ENCODE data around the gene ENTPD6.
"Not testable (repeated sequence)": the region's sequence is repeated elsewhere in the genome, so short reads cannot be mapped to it uniquely, and the experiment has no call there.

ENTPD6 gene

GRCh38 chr20:25176184-25176583 lies 19.3 kb upstream of the ENTPD6 start:
- TF ChIP-seq POLR2A (IDR thresholded peaks at IDR 0.05; ENCODE audit: low read length) = no peak
- TF ChIP-seq GATA1 (IDR thresholded peaks at IDR 0.05; ENCODE audit: low read depth, low read length) = no peak
- no peak for DNase-seq

DNA sequence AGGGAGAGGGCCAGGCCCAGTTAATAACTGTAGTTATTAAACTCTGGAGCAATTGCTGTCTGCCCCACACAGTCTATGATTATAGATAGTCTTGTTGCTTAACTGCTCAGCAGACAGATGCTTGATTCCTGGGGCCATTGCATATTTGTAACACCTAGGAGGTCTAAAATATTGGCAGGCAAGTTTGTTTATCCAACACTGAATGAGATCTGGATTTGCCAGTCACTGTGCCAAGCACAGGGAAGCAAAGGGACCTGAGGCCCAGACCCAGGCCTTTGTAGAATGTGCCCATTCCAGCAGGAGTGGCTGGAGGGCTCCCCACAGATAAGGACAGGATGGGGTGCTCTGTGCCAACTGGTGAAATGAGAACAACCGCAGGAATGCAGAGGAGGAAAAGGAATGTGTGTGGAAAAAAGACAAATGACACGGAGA lies 17.6 kb upstream of the ENTPD6 start:
- no peak for DNase-seq
- no peak for TF ChIP-seq POLR2A (IDR thresholded peaks at IDR 0.05; ENCODE audit: low read length)

GRCh38 chr20:25178563-25179438 lies 16.7 kb upstream of the ENTPD6 start:
- peak; percentile 30 to 51 for DNase-seq
- TF ChIP-seq POLR2A (IDR thresholded peaks at IDR 0.05; ENCODE audit: low read length) = no peak
- no peak for TF ChIP-seq GATA1 (IDR thresholded peaks at IDR 0.05; ENCODE audit: low read depth, low read length)

- TF ChIP-seq POLR2A (IDR thresholded peaks at IDR 0.05; ENCODE audit: low read length) (no peak), GATA1 (IDR thresholded peaks at IDR 0.05; ENCODE audit: low read depth, low read length) (no peak)
- no peak for DNase-seq
Observed at GRCh38 chr20:25179439-25180089, 15.9 kb upstream of the ENTPD6 start.

- DNase-seq = not testable (repeated sequence)
Observed at GRCh38 chr20:25184391-25184790, 11.1 kb upstream of the ENTPD6 start.

- TF ChIP-seq POLR2A (IDR thresholded peaks at IDR 0.05; ENCODE audit: low read length) = no peak
- no peak for TF ChIP-seq GATA1 (IDR thresholded peaks at IDR 0.05; ENCODE audit: low read depth, low read length)
- no peak for DNase-seq
Observed at GRCh38 chr20:25187220-25187619, 8.3 kb upstream of the ENTPD6 start.

- no peak for TF ChIP-seq POLR2A (IDR thresholded peaks at IDR 0.05; ENCODE audit: low read length)
- no peak for TF ChIP-seq GATA1 (IDR thresholded peaks at IDR 0.05; ENCODE audit: low read depth, low read length)
- DNase-seq = peak in 1 of 2 experiments; percentile 14
Observed at GRCh38 chr20:25187635-25188034, 7.9 kb upstream of the ENTPD6 start.

GRCh38 chr20:25188218-25188617 lies 7.3 kb upstream of the ENTPD6 start:
- DNase-seq = peak; percentile 22 to 54
- TF ChIP-seq POLR2A (IDR thresholded peaks at IDR 0.05; ENCODE audit: low read length) (no peak), GATA1 (IDR thresholded peaks at IDR 0.05; ENCODE audit: low read depth, low read length) (no peak)

GRCh38 chr20:25191051-25191450 lies 4.5 kb upstream of the ENTPD6 start:
- no peak for TF ChIP-seq GATA1 (IDR thresholded peaks at IDR 0.05; ENCODE audit: low read depth, low read length)
- no peak for TF ChIP-seq POLR2A (IDR thresholded peaks at IDR 0.05; ENCODE audit: low read length)
- DNase-seq = peak; percentile 25 to 44

DNA sequence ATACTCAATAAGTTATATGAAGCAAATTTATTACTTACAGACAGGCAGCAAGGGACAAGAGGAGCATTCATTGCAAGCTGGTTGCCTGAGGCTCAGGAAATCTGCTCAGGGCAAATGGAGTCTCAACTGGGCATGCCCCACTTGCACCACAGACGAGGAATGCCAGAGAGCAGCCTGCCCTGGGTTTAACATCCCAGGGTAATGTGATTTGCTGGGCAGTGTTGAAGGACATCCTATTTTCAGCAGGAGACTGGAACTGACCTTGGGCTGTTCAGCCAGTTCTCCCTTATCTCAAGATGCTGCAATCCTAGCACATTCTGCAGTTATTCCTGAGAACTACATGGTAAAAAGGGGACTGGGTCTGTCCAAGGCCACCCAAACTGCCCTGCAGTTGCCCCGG lies 3.8 kb upstream of the ENTPD6 start:
- TF ChIP-seq GATA1 (IDR thresholded peaks at IDR 0.05; ENCODE audit: low read depth, low read length) (no peak), POLR2A (IDR thresholded peaks at IDR 0.05; ENCODE audit: low read length) (no peak)
- no peak for DNase-seq

DNA sequence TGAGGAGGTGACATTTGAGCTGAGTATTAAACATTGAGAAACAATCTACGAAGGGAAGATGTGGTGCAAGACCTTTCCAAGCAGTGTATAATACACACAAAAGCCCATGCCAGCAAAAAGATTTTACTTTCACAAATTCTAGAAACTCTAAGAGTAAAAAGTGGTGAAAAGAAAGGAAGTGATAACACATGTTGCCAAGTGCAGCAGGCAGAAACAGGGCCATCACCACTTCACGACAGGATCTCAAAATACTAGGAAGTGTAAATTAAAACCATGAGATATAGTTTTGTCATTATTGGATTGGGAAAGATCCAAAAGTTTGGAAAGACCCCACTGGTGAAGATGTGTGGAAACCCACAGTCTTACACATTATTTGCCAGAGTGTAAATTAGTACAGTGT lies 1.7 kb upstream of the ENTPD6 start:
- TF ChIP-seq POLR2A (IDR thresholded peaks at IDR 0.05; ENCODE audit: low read length) = no peak
- no peak for TF ChIP-seq GATA1 (IDR thresholded peaks at IDR 0.05; ENCODE audit: low read depth, low read length)
- no peak for DNase-seq

DNA sequence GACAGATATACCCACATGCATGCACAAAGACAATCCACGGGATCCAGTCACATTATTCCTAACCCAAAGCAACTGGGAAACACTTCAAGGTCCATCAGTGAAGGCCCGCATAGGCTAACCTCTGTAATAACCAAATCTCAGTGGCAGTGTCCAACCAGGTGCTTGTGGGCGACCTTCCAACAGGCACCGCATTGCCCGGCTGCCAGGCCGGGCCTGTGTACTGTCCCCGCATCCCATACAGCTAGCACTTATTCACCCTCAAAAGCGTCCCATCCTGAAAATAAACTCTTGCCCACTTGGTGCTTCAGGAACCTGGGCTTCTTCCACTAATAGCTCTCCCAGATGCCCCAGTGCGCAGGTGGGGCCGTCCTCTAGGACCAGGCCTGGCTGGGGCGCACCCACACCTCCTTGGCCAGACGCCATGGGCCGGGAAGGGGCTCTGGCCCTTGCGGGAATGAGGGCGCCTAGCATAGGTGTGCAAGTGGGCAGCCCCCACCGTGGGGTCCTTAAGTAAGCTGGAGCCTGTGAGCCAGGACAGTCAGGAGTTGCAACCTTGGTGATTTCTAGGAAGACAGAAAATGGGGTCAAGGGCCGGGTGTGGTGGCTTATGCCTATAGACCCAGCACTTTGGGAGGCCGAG lies 1.1 kb upstream of the ENTPD6 start:
- no peak for DNase-seq
- TF ChIP-seq GATA1 (IDR thresholded peaks at IDR 0.05; ENCODE audit: low read depth, low read length) = no peak
- TF ChIP-seq POLR2A (IDR thresholded peaks at IDR 0.05; ENCODE audit: low read length) = no peak

DNA sequence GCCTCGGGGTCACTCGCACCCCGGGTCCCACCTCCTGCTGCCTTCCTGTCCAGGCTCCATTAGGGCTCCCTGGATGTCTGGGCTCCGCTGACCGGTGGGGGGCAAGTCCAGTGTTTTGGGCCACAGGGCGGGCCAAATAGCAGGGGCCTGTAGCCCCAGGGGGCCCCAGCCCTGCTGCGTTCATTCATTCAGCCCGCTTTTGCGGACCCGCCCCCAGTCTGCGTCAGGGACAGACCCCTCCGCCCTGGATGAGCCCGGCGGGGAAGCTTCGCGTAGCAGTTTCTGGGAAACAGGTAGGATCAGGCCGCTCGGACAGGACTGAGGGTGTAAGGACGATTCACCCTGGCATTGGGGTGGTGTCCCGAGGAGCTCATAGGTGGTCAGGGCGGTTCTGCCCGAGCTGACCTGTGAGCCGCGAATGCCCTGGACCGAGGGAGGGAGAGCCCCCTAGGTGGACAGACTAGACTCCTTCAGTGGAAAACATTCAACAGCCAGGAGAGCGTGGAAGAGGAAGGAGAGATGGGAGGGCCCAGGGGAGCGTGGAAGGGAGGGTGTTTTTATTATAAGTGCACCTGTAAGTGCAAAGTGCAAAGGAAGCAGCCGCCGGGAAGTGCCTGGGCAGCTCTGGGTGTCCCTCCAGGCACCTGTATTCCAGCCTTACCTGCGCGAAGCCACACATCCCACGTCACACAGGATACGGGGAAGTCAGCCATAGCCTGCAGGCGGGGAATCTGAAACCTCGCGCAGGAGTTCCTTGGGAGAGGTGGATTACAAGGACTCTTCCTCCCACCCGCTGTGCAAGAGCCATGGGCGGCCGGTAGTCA lies 662 bp downstream of the ENTPD6 start:
- TF ChIP-seq GATA1 (IDR thresholded peaks at IDR 0.05; ENCODE audit: low read depth, low read length) = no peak
- TF ChIP-seq POLR2A (IDR thresholded peaks at IDR 0.05; ENCODE audit: low read length) = peak; percentile 19
- DNase-seq = peak; percentile 66 to 67

DNA sequence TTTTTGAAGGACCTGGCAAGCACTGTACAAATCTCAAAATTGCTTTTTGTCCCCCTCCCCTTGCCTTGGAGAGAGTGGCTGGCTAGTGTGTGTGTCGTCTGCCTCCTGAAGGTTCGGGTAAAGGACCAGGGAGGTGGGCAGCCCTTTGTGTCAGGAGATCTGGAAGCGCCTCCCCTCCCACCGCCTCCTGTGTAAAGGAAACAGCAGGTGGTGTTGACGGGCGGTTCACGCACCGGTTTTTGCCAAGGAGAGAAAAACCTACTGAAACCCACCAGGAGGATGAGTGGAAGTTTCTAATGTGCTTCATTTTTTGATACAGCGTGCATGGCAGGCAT lies 1.2 kb downstream of the ENTPD6 start:
- no peak for TF ChIP-seq GATA1 (IDR thresholded peaks at IDR 0.05; ENCODE audit: low read depth, low read length)
- no peak for TF ChIP-seq POLR2A (IDR thresholded peaks at IDR 0.05; ENCODE audit: low read length)
- DNase-seq = peak in 1 of 2 experiments; percentile 29

Data from erythroblast (primary cell).